T-cell (primary cell): ENCODE measurements around the gene GRAMD1A. TPM values are rescaled to one million over a fixed set of nuclear protein-coding genes. Genes with fewer than 3 reads are reported as not detected.
"Not testable (repeated sequence)": the region's sequence is repeated elsewhere in the genome, so short reads cannot be mapped to it uniquely, and the experiment has no call there.

Experiments used
- ATAC-seq, 4 experiments: fragments of 200-7000 bp in 3 of 4; fragments of 150-1000 bp in 1 of 4; cut with Tn5 transposase; replicated peaks in 1 of 4; 1 replicate in 3 of 4; 2 replicates in 1 of 4; pipeline ENCODE4 v1.10.0; 2021; ENCODE audit warnings: moderate library complexity in 3 of 4, mild to moderate bottlenecking in 2 of 4, moderate number of reproducible peaks in 1 of 4
- CTCF ChIA-PET, 2 donors: fragments of 300-600 bp; sonication (Branson Sonifier 250); formaldehyde crosslinking; loops; one replicate each; lab custom pipeline; 2022; ENCODE audit warnings: antibody characterized with exemption in 2 of 2; lab: Charles Lee
- POLR2A ChIA-PET, 2 donors: fragments of 300-600 bp; sonication (Branson Sonifier 250); formaldehyde crosslinking; loops; one replicate each; lab custom pipeline; 2022; ENCODE audit warnings: antibody characterized with exemption in 2 of 2; lab: Charles Lee
- DNase-seq, 35 experiments: peaks; one replicate each; pipeline versions ENCODE4 v3.0.0 to v3.0.0-alpha.2; 2013 to 2023
- H3K27ac ChIP-seq: one replicate; pipeline ENCODE4 v1.5.1; 2013; ENCODE audit warnings: low read length
- H3K27me3 ChIP-seq, 2 experiments: replicated peaks in 1 of 2; 1 replicate in 1 of 2; 2 replicates in 1 of 2; pipeline versions ENCODE4 v1.6.1 to v1.7.0; 2013; ENCODE audit warnings: low read length in 1 of 2, mixed read lengths in 1 of 2; ENCODE audit not compliant: control insufficient read depth in 2 of 2, insufficient read depth in 2 of 2; ENCODE audit errors: extremely low read depth in 1 of 2
- H3K36me3 ChIP-seq, 2 donors: 1 replicate in 1 of 2; 2 replicates in 1 of 2; pipeline versions ENCODE4 v1.6.1 to v1.7.0; 2013; ENCODE audit warnings: low read length in 1 of 2; ENCODE audit not compliant: control insufficient read depth in 2 of 2, insufficient read depth in 1 of 2; ENCODE audit errors: extremely low read depth in 1 of 2
- H3K4me1 ChIP-seq, 2 experiments: 1 replicate in 1 of 2; 2 replicates in 1 of 2; pipeline versions ENCODE4 v1.6.1 to v1.7.0; 2013; ENCODE audit warnings: low read length in 2 of 2, mixed read lengths in 1 of 2; ENCODE audit not compliant: insufficient read depth in 2 of 2, control insufficient read depth in 1 of 2; ENCODE audit errors: extremely low read depth in 1 of 2
- H3K4me3 ChIP-seq, 2 donors: 1 replicate in 1 of 2; 2 replicates in 1 of 2; pipeline versions ENCODE4 v1.5.1 to v1.7.0; 2013; ENCODE audit warnings: mild to moderate bottlenecking in 2 of 2, low read length in 1 of 2, moderate library complexity in 1 of 2; ENCODE audit not compliant: control insufficient read depth in 1 of 2; ENCODE audit errors: extremely low read depth in 1 of 2
- H3K9me3 ChIP-seq: 2 replicates; pipeline ENCODE4 v1.7.0; 2013
- H3K27ac Mint-ChIP-seq, 2 donors: one replicate each; pipeline ENCODE4 v1.8.0; 2020 to 2021; ENCODE audit warnings: mild to moderate bottlenecking in 2 of 2, mixed read lengths in 2 of 2
- H3K27me3 Mint-ChIP-seq, 2 donors: one replicate each; pipeline ENCODE4 v1.8.0; 2021 to 2022; ENCODE audit warnings: mixed read lengths in 2 of 2
- H3K36me3 Mint-ChIP-seq: one replicate; pipeline ENCODE4 v1.8.0; 2021; ENCODE audit warnings: mixed read lengths
- H3K4me1 Mint-ChIP-seq, 3 donors: one replicate each; pipeline ENCODE4 v1.8.0; 2020 to 2022; ENCODE audit warnings: mixed read lengths in 3 of 3, mild to moderate bottlenecking in 1 of 3
- H3K4me3 Mint-ChIP-seq, 3 donors: one replicate each; pipeline ENCODE4 v1.8.0; 2020 to 2022; ENCODE audit warnings: mild to moderate bottlenecking in 3 of 3, mixed read lengths in 3 of 3, moderate library complexity in 3 of 3
- H3K9me3 Mint-ChIP-seq, 3 donors: one replicate each; pipeline ENCODE4 v1.8.0; 2020 to 2022; ENCODE audit warnings: mixed read lengths in 3 of 3
- WGBS: methylation state at CpG from one replicate; pipeline ENCODE4 v1.1.5; 2013; ENCODE audit warnings: missing lambda C conversion rate; ENCODE audit not compliant: insufficient coverage; 5-methylcytosine and 5-hydroxymethylcytosine counted together
- total RNA-seq, 35 experiments: library from RNA in 6 of 35; stranded (reverse) in 6 of 35; fragments of 120-200 nt in 1 of 35; gene quantifications; one replicate each; pipeline versions ENCODE4 v1.2.1 to v1.2.4 and lab custom pipeline; 2013 to 2026

GRAMD1A gene
- total RNA-seq, 5 donors from 2014 or later (not counting 1 experiment from before 2014, with no cell fraction given), result 189 to 318 (median 227) TPM

DNA sequence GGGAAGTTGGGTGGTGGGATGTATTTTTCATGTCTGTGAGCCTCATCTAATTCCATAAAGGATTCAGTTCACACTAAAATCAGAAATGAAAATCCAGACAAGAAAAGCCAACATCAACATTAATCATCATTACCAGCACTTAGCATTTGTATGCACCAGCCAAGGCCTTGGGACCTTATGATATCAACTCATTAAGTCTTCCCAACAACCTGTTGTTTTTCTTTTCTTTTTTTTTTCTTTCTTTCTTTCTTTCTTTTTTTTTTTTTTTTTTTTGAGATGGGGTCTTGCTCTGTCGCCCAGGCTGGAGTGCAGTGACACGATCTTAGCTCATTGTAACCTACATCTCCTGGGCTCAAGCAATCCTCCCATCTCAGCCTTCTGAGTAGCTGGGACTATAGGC lies 50.5 kb downstream of the GRAMD1A start:
- H3K27ac Mint-ChIP-seq, H3K9me3 ChIP-seq, H3K4me1 Mint-ChIP-seq, H3K27me3 Mint-ChIP-seq, H3K9me3 Mint-ChIP-seq, H3K27ac ChIP-seq, H3K4me3 Mint-ChIP-seq, H3K4me3 ChIP-seq, ATAC-seq, H3K36me3 Mint-ChIP-seq, H3K36me3 ChIP-seq, H3K4me1 ChIP-seq, DNase-seq, POLR2A ChIA-PET: not testable (repeated sequence)
- H3K27me3 ChIP-seq, result peaks cover 0 to 12% of the 10 kb centered on the region in 2 experiments
- no CpG with 5 or more reads among the region's 2 CpGs for WGBS
- CTCF ChIA-PET, result interaction anchor here (0.5 to 0.7 kb wide), 3 partner anchors 17 to 1086 kb away, joined by 3 to 6 read pairs (median 5); no protein-coding TSS in a partner anchor

GRCh38 chr19:35051268-35051667 lies 51.1 kb downstream of the GRAMD1A start:
- CTCF ChIA-PET, result interaction anchor here (0.5 to 0.7 kb wide), 4 partner anchors 16 to 1087 kb away, joined by 3 to 6 read pairs (median 4); no protein-coding TSS in a partner anchor
- peaks cover 0 to 12% of the 10 kb centered on the region in 2 experiments for H3K27me3 ChIP-seq
- H3K36me3 Mint-ChIP-seq, DNase-seq, H3K36me3 ChIP-seq, H3K4me3 Mint-ChIP-seq, ATAC-seq, H3K27ac Mint-ChIP-seq, H3K9me3 ChIP-seq, POLR2A ChIA-PET, H3K9me3 Mint-ChIP-seq, H3K27ac ChIP-seq, H3K4me1 ChIP-seq, H3K27me3 Mint-ChIP-seq, H3K4me3 ChIP-seq: not testable (repeated sequence)
- H3K4me1 Mint-ChIP-seq, result peaks cover 0 to 12% (median 0%) of the 10 kb centered on the region in 3 donors
- WGBS, result 90% methylated on average over 1 of the region's 4 CpGs

DNA sequence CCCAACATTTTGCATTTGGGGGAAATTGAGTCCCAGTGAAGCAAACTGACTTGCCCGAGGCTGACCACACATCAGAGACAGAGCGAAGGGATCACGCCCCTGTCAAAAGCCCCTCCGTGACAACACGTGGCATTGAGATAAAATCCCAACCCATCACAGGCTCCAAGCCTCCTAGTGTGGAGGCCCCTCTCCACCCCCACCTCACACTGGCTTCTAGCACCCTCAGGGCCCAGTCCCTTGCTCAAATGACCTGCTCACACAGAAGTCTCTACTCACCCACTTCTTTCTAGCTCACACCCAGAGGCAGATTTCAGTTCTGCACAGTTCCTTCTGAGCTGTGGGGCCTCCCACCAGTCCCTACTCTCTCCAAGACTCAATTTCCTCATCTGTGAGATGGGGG lies 51.7 kb downstream of the GRAMD1A start:
- no peak for DNase-seq
- Mint-ChIP-seq H3K36me3 (no peaks in the 10 kb centered on the region), H3K4me1 (peaks cover 0 to 12% (median 0%) of the 10 kb centered on the region in 3 donors), H3K27me3 (peaks cover 2 to 5% of the 10 kb centered on the region in 2 donors), H3K9me3 (no peaks in the 10 kb centered on the region), H3K4me3 (no peak overlapping the region), H3K27ac (no peak overlapping the region)
- POLR2A ChIA-PET, result no interaction called here
- Histone ChIP-seq H3K4me3 (no peak overlapping the region), H3K27ac (no peak overlapping the region), H3K4me1 (no peaks in the 10 kb centered on the region), H3K9me3 (no peaks in the 10 kb centered on the region), H3K27me3 (peaks cover 0 to 15% of the 10 kb centered on the region in 2 experiments), H3K36me3 (no peaks in the 10 kb centered on the region)
- no peak for ATAC-seq
- WGBS, result 93% methylated on average over 5 of the region's 5 CpGs
- CTCF ChIA-PET, result interaction anchor here in 1 of 2 donors (0.6 kb wide), 1 partner anchor 552 kb away, joined by 3 read pairs; no protein-coding TSS in a partner anchor

DNA sequence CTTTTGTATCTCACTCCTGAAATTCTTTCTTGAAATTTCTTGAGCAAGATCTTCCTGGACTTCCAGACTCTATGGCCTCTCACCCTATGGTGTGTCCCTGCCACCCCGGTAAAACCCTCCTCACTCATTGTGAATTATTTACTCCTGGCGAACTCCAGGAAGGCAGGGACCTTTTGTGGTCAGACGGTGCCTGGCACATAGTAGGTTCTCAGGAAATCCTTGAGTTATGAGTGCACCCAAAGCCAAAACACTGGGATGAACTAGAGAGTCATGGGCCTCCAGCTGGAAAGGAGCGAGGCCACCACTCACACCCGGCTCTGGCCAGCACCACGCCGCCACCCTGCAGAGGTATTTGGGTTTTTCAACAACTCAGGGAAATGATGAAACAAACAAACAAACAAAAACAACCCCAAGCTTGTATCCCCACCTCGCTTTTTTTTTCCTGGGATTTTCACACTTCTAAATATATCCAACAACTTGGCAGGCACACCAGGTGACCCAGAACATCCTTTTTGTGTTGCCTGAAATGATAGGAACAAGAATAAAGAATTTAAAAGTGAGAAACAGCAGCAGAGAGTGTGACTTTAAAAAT lies 52.6 kb downstream of the GRAMD1A start:
- WGBS, result 83% methylated on average over 3 of the region's 8 CpGs
- POLR2A ChIA-PET, result no interaction called here
- peaks cover 0 to 10% (median 0%) of the 10 kb centered on the region in 3 donors for H3K4me1 Mint-ChIP-seq
- Histone ChIP-seq H3K36me3 (no peaks in the 10 kb centered on the region), H3K27me3 (peaks cover 0 to 15% of the 10 kb centered on the region in 2 experiments), H3K4me1 (no peaks in the 10 kb centered on the region), H3K9me3 (no peaks in the 10 kb centered on the region), H3K4me3 (no peak overlapping the region), H3K27ac (no peak overlapping the region)
- H3K27me3 Mint-ChIP-seq, result peaks cover 2 to 5% of the 10 kb centered on the region in 2 donors
- H3K27ac Mint-ChIP-seq, result no peak overlapping the region
- no peak overlapping the region for H3K4me3 Mint-ChIP-seq
- DNase-seq (no peak), ATAC-seq (no peak)
- no peaks in the 10 kb centered on the region for H3K9me3 Mint-ChIP-seq
- CTCF ChIA-PET, result interaction anchor here in 1 of 2 donors (0.5 kb wide), 1 partner anchor 23 kb away, joined by 3 read pairs; no protein-coding TSS in a partner anchor
- H3K36me3 Mint-ChIP-seq, result no peaks in the 10 kb centered on the region

DNA sequence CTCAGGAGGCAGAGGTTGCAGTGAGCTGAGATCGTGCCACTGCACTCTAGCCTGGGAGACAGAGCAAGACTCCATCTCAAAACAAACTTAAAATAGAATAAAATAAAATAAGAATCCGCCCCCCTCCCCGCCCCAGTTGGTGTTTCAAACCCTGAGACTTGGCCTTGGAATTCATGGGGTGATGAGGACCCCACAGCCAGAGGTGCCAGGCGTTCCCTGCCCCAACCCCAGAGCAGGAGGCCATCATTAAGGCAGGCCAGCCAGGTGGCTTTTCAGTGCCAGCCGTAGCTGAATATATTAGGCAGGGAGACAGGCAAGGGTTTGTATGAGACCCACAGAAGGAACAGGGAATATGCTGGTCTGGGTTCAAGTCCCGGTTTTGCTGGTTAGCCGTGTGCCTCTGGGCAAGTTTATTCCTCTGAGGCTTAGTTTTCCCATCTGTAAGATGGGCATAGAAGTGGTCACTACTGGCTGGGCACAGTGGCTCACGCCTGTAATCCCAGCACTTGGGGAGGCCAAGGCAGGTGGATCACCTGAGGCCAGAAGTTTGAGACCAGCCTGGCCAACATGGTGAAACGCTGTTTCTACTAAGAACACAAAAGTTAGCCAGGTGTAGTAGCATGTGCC lies 53.7 kb downstream of the GRAMD1A start:
- Mint-ChIP-seq H3K4me3 (no peak overlapping the region), H3K27me3 (peaks cover 2 to 5% of the 10 kb centered on the region in 2 donors), H3K4me1 (peaks cover 0 to 6% (median 0%) of the 10 kb centered on the region in 3 donors), H3K27ac (no peak overlapping the region), H3K9me3 (no peaks in the 10 kb centered on the region), H3K36me3 (no peaks in the 10 kb centered on the region)
- Histone ChIP-seq H3K27ac (no peak overlapping the region), H3K4me1 (no peaks in the 10 kb centered on the region), H3K36me3 (no peaks in the 10 kb centered on the region), H3K9me3 (no peaks in the 10 kb centered on the region), H3K27me3 (peaks cover 0 to 15% of the 10 kb centered on the region in 2 experiments), H3K4me3 (no peak overlapping the region)
- CTCF ChIA-PET, result interaction anchor here in 1 of 2 donors (0.6 kb wide), 1 partner anchor 581 kb away, joined by 5 read pairs; no protein-coding TSS in a partner anchor
- POLR2A ChIA-PET, result no interaction called here
- no peak for ATAC-seq
- DNase-seq, result no peak
- WGBS, result 70% methylated on average over 6 of the region's 9 CpGs

DNA sequence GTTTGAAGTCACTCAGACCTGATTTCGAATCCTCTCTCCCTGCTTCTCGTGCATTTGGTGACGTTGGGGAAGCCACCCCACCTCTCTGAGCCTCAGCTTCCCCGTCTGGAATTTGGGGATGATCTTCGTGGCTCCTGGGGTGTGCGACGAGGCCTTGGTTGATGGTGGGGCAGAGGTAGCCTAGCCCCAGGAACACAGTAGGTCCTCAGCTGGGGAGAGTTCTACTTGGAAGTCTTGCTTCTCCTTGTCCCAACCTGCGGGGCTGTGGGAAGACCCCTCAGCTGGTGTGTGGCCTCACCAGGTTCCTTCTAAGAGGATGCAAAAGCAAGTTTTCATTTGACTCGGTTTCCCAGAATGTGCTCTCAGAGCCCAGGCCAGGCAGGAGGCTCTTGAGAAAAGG lies 54.5 kb downstream of the GRAMD1A start:
- DNase-seq (no peak), ATAC-seq (no peak)
- Histone ChIP-seq H3K27me3 (peaks cover 0 to 21% of the 10 kb centered on the region in 2 experiments), H3K9me3 (no peaks in the 10 kb centered on the region), H3K36me3 (no peaks in the 10 kb centered on the region), H3K27ac (no peak overlapping the region), H3K4me1 (no peaks in the 10 kb centered on the region), H3K4me3 (no peak overlapping the region)
- WGBS, result 55% methylated on average over 2 of the region's 9 CpGs
- peaks cover 2 to 5% of the 10 kb centered on the region in 2 donors for H3K27me3 Mint-ChIP-seq
- ChIA-PET CTCF (interaction anchor here (0.6 to 1.0 kb wide), 3 partner anchors 11 to 580 kb away, joined by 4 to 6 read pairs (median 5); no protein-coding TSS in a partner anchor), POLR2A (no interaction called here)
- H3K36me3 Mint-ChIP-seq, result no peaks in the 10 kb centered on the region
- H3K4me3 Mint-ChIP-seq, result no peak overlapping the region
- no peak overlapping the region for H3K27ac Mint-ChIP-seq
- H3K4me1 Mint-ChIP-seq, result peaks cover 0 to 6% (median 0%) of the 10 kb centered on the region in 3 donors
- no peaks in the 10 kb centered on the region for H3K9me3 Mint-ChIP-seq
